Left renal cortex interstitium (tissue), 4 donors: ENCODE results near the gene SLX9. TPM values are rescaled to one million over a fixed set of nuclear protein-coding genes. Genes with fewer than 3 reads are reported as not detected.

Experiments used
- DNase-seq, 4 donors: peaks; one replicate each; pipeline ENCODE4 v3.0.0-alpha.2; 2013; ENCODE audit warnings: low read depth in 4 of 4, low spot score in 2 of 4, missing footprints in 1 of 4
- polyA plus RNA-seq, 4 donors: library from polyadenylated mRNA; unstranded; fragments of 120-200 nt; gene quantifications; one replicate each; pipeline ENCODE4 v1.2.1, GENCODE V29; 2013; ENCODE audit not compliant: insufficient read length in 4 of 4

The SLX9 gene, protein sequence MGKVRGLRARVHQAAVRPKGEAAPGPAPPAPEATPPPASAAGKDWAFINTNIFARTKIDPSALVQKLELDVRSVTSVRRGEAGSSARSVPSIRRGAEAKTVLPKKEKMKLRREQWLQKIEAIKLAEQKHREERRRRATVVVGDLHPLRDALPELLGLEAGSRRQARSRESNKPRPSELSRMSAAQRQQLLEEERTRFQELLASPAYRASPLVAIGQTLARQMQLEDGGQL
- polyA plus RNA-seq, result 10 to 100 TPM; 14.4 to 28.3 (median 22.8) TPM

DNA sequence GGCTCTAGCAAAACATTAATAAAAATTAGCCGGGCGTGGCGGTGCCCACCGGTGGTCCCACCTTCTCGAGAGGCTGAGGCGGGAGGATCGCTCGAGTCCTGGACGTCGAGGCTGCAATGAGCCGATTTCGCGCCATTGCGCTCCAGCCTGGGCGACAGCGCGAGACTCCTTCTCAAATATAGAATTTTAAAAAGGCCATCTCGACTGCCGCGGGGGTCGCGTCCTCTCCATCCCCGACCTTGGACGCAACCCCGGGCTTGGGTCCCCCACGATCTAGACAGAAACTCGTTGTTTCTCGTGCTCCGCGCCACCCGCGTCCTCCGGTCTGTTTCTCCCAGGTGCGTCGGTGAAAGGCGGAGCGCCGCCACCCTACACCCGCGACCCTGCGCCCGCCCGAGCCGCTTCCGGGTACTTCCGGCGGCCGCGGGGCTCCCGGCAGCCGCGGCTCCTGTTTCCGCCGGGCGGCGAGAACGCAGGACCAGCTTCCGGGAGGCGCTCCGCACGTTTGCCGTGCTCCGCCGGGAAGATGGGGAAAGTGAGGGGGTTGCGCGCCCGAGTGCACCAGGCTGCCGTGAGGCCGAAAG is at the start of gene SLX9:
Gene SLX9, plus strand, starts transcription at position 498 of the 584 bp plus-strand sequence. Its CDS starts 29 bp downstream, at position 527.
- DNase-seq, result peak in 2 of 4 donors; percentile 52 to 63

DNA sequence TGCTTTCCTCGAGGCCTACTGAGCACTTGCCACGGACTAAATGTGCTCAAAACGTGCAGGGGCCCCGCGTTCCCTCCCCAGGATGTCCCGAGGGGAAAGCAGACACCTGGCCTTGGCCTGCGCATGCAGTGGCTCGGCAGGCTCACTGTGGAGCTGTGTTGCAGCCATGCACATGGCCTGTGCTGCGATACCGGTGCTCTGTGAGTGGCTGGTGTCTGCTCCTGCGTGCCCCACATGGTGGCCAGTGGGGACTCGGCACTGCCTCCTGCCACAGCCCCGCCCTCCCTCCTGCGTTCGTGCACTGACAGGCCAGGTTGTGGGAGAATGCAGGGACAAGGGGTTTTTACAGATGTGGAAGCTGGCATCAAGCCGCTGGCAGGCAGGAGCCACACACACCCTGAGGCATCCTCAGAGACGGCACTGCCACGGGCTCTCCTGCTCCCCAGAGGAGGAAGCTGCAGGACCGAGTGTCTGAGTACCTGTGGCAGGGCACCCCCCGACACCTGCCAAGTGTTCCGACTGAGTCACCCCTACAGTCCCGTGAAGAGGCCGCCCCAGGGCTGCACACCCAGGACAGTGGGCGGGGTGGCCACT is 49.4 kb upstream of the SLX9 start:
- no peak for DNase-seq

GRCh38 chr21:44890961-44891541 is 48.8 kb upstream of the SLX9 start:
- no peak for DNase-seq

DNA sequence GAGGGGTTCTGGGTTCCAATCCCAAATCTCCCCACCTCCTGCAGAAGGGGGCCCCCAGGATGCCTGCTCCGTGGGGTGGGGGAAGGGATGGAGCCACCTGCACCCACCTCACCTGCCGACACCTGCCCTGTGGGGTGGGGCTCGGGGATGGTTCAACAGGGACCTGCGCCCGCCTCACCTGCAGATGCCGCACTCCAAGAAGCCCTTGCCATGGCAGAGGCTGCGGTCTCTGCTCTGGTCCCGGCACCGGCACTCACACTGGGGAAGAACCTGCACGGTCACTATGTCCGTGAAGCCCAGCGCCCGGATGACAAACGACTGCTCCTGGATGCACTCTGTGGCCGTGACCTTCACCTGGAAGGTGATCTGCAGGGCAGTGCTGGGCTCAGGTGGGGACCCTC is 48.2 kb upstream of the SLX9 start:
- DNase-seq, result no peak

DNA sequence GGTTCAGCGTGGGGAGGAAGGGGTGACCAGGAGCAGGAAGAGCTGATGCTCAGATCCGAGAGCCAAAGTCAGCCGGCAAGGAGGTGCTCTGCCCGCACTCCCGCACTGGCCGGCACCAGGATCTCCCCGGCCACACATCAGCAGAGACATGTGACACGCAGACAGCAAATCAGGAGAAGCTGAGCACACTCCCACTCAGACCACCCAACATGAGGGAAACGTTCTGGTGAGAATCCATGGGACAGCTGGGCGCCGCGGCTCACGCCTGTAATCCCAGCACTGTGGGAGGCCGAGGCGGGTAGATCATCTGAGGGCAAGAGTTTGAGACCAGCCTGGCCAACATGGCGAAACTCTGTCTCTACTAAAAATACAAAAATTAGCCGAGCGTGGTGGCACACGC is 47.7 kb upstream of the SLX9 start:
- DNase-seq, result no peak

DNA sequence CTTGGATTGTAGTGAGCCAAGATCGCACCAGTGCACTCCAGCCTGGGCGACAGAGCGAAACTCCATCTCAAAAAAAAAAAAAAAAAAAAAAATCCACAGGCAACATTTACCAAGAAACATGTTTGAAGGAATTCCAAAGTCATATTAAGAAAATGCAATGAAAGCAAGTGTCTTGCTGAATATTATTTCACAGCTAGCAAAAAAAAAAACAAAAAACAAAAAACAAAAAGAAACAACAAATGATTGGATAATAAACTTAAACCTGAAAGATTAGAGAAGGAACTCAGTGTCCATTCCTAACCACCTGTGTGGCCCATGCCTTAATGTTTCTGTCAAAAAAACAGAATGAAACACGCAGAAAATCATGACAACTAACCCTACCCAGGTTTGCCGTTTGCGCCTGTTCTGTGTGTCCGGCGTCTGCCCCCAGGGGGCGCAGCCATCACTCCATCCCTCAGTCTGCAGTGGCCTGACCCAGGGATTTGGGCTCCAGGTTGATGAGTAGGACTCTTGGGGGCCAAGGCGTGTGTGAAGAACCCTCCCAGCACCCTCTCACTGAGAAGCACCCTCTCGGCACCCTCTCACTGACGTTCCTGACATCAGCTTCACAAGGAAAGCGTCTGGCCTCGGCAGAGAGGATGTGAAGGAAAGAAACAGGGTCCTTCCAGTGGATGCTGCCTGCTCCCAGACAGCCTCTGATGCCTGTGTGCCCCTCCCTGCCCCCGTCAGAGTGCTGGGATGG is 47.1 kb upstream of the SLX9 start:
- no peak for DNase-seq

- no peak for DNase-seq
Observed at GRCh38 chr21:44893278-44893556, 46.6 kb upstream of the SLX9 start.

DNA sequence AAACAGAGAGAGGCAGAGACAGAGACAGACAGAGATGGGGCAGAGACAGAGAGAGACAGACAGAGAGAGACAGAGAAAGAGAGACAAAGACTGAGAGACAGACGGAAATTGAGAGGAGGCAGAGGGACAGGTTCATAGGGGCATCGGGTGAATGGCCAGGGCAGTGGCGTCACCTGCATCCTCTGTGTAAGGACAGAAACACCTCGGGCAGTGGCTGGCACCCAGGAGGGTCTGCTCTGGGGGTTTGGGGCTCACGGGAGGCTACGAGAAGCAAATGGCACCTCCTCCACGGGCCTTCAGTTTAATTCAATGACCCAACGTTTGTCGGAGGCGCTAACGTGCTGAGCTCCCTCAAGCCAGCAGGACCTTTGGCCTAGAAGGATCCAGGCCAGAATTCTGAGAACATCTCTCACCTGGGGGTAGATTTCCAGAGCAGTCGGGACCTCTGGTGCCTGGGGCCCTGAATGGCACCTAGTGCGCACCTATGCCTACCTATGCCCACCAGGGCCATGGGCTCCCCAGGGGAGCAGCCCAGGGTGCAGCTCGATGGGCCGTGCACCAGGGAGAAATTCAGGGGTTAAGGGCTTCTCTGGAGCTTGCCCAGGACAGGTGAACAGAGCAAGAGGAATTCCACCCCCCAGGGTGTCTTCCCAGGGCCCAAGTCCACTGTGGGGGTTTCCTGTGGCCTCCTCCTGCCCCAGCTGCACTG is 45.7 kb upstream of the SLX9 start:
- DNase-seq, result no peak

DNA sequence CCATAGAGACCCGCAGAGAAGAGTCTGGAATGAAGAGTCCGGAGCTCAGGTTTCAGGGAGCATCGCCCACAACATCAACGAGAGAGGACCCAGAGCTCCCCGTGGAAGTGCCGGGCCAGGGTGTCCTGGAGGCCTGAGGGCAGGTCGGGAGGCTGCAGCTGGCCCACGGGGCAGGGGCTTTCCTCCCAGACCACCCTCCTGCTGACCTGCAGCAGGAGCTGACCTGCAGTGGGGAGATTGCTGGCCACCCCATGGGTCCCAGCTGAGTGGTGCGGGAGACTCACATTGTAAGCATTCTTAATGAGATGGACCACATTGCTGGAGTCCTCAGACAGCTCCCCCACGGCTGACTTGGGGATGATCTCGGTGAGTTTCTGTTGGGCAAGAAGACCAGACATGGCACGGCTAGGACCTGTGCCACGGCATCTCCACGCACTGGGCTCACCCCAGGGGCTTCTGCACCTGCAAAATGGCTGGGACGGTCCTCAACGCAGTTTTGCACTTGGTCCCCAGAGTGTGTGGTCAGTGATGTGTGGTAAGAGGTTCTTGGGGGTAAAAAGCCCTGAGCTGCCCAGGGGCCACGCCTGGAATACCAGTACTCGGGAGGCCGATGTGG is 45.0 kb upstream of the SLX9 start:
- DNase-seq, result no peak

- no peak for DNase-seq
Observed at GRCh38 chr21:44895859-44896258, 44.0 kb upstream of the SLX9 start.

GRCh38 chr21:44896561-44897286 is 43.1 kb upstream of the SLX9 start:
- no peak for DNase-seq

GRCh38 chr21:44897326-44898010 is 42.4 kb upstream of the SLX9 start:
- no peak for DNase-seq

DNA sequence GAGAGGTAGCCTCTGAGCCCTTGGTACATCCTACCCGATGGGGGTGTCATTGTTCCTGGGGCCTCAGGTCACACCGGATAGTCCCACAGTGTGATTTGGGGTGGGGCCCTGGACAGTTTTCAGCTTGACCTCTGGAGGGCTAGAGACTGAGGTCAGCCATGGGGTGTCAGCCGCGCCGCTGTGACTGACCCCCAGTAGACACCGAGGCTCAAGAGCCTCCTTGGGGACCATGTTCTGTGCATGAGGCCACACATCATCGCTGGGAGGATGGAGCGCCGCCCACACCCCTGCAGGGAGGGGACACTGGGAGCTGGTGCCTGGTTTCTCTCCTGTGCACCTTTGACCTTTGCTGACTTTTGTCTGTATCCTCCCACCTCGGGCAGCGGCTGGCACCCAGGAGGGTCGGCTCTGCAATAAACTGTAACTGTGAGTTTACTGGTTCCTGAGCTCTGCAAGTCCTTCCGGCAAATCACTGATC is 41.8 kb upstream of the SLX9 start:
- no peak for DNase-seq

GRCh38 chr21:44898851-44899767 is 40.7 kb upstream of the SLX9 start:
- no peak for DNase-seq

- DNase-seq, result no peak
Observed at GRCh38 chr21:44899768-44900558, 39.9 kb upstream of the SLX9 start.

GRCh38 chr21:44900559-44901251 is 39.1 kb upstream of the SLX9 start:
- no peak for DNase-seq
